Loucy (cell line): Measurements from ENCODE around the gene RABGGTA.

Experiments used
- H2AFZ ChIP-seq: fragments of 200-600 bp; sonication (generic); 2 replicates; pipeline ENCODE4 v1.6.0; 2016; ENCODE audit warnings: antibody characterized with exemption, mild to moderate bottlenecking, low read length, moderate library complexity
- H3F3A ChIP-seq: fragments of 200-600 bp; 2 replicates; pipeline ENCODE4 v1.6.0; 2016; ENCODE audit warnings: antibody characterized with exemption, low read depth, mild to moderate bottlenecking
- H3K27me3 ChIP-seq: fragments of 200-600 bp; sonication (generic); 2 replicates; pipeline ENCODE4 v1.6.1; 2014; ENCODE audit warnings: low read length, mild to moderate bottlenecking; ENCODE audit not compliant: insufficient read depth, poor library complexity, severe bottlenecking
- H3K36me3 ChIP-seq: fragments of 200-600 bp; sonication (generic); 2 replicates; pipeline ENCODE4 v1.6.1; 2016; ENCODE audit warnings: low read length; ENCODE audit not compliant: insufficient read depth
- H3K4me1 ChIP-seq: fragments of 200-600 bp; sonication (generic); 2 replicates; pipeline ENCODE4 v1.5.1; 2014; ENCODE audit warnings: low read length, mild to moderate bottlenecking; ENCODE audit not compliant: insufficient read depth, poor library complexity, severe bottlenecking
- H3K4me2 ChIP-seq: fragments of 200-600 bp; sonication (generic); 2 replicates; pipeline ENCODE4 v1.6.0; 2014; ENCODE audit warnings: antibody characterized with exemption, low read length, low read depth, mild to moderate bottlenecking; ENCODE audit not compliant: poor library complexity, severe bottlenecking
- H3K4me3 ChIP-seq: fragments of 200-600 bp; sonication (generic); 2 replicates; pipeline ENCODE4 v1.5.1; 2014; ENCODE audit warnings: low read length, mild to moderate bottlenecking, mixed read lengths; ENCODE audit not compliant: poor library complexity, severe bottlenecking
- H3K79me2 ChIP-seq: fragments of 200-600 bp; sonication (generic); 2 replicates; pipeline ENCODE4 v1.6.1; 2014; ENCODE audit warnings: low read length; ENCODE audit not compliant: insufficient read depth
- H3K9ac ChIP-seq: fragments of 200-600 bp; sonication (generic); 2 replicates; pipeline ENCODE4 v1.6.0; 2014; ENCODE audit warnings: mild to moderate bottlenecking, low read depth, low read length, moderate library complexity; ENCODE audit not compliant: poor library complexity, severe bottlenecking
- H3K9me2 ChIP-seq: fragments of 200-600 bp; sonication (generic); replicated peaks from 2 replicates; pipeline ENCODE4 v1.6.1; 2016; ENCODE audit warnings: low read depth, low read length, mixed read lengths
- H3K9me3 ChIP-seq: fragments of 200-600 bp; sonication (generic); 2 replicates; pipeline ENCODE4 v1.6.1; 2014; ENCODE audit warnings: mild to moderate bottlenecking, antibody characterized with exemption, low read length, low read depth; ENCODE audit not compliant: insufficient read depth
- H4K20me1 ChIP-seq: fragments of 200-600 bp; sonication (generic); 2 replicates; pipeline ENCODE4 v1.6.0; 2014; ENCODE audit warnings: antibody characterized with exemption, low read length, mild to moderate bottlenecking; ENCODE audit not compliant: insufficient read depth, poor library complexity, severe bottlenecking
- CTCF ChIP-seq: fragments of 200-600 bp; sonication (generic); conservative IDR thresholded peaks from 2 replicates; pipeline ENCODE4 v1.5.1; 2014; ENCODE audit warnings: mild to moderate bottlenecking, antibody characterized with exemption, low read length
- EZH2phosphoT487 ChIP-seq: fragments of 200-600 bp; IDR thresholded peaks from 2 replicates; pipeline ENCODE4 v1.6.1; 2018; ENCODE audit warnings: antibody characterized with exemption, mild to moderate bottlenecking, moderate library complexity, borderline replicate concordance

Gene RABGGTA

GRCh38 chr14:24269910-24270536, 1.4 kb downstream of the RABGGTA start:
- no peaks in the 10 kb centered on the region for H3K36me3 ChIP-seq
- TF ChIP-seq CTCF (no peak), EZH2phosphoT487 (no peak)
- peaks cover 14% of the 10 kb centered on the region; the same call in 1 of the 2 replicates for H3K79me2 ChIP-seq
- H3K4me3 ChIP-seq, result peak overlapping the region; percentile 84
- peak overlapping the region; percentile 97 for H3K4me2 ChIP-seq
- H3F3A ChIP-seq, result no peaks in the 10 kb centered on the region
- H3K9ac ChIP-seq, result peak overlapping the region; percentile 92
- no peaks in the 10 kb centered on the region for H3K27me3 ChIP-seq
- H4K20me1 ChIP-seq, result no peaks in the 10 kb centered on the region
- no peak overlapping the region for H2AFZ ChIP-seq
- no peaks in the 10 kb centered on the region for H3K9me3 ChIP-seq
- no peaks in the 10 kb centered on the region for H3K9me2 ChIP-seq
- H3K4me1 ChIP-seq, result peaks cover 14% of the 10 kb centered on the region

DNA sequence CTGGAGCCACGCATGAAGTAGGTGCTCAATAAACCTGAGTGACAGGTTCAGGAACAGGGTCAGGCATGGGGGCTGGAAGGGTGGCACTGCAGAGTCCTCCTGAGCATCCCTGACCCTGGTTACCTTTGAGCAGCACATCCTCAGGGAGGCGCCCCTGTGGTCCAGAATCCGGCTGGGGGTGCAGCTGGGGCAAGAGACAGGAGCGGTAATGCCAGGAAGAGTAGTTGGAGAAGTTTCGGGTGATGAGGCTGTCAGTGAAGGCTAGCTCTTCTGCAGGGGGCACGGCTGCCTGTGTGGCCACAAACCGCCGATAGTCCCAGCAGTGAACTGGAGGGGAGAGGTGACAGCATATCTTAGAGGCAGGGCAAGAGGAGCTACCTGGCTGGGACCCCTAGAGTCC, 2.0 kb downstream of the RABGGTA start:
- H4K20me1 ChIP-seq, result no peaks in the 10 kb centered on the region
- TF ChIP-seq EZH2phosphoT487 (no peak), CTCF (no peak)
- no peaks in the 10 kb centered on the region for H3K27me3 ChIP-seq

DNA sequence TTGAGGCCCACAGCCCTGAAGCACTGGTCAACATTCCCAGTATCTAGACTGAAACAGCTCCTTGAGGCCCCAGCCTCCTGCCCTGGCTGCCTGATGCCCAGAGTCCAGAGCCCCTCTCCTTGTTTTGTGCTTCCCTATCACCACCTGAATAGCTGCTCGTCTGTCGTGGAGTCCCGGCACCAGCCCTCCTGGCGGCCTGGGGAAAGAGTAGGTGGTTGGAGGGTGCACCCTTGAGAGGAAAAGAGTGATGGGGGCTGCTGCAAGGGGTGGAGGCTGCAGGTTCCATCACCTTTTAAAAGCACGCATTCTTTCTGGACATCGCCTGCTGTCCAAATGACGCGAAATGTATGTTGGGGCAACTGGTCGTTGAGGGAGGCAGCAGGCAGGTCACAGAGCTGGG, 3.2 kb downstream of the RABGGTA start:
- Histone ChIP-seq H3K9ac (no peak overlapping the region), H3F3A (no peaks in the 10 kb centered on the region), H3K4me2 (no peak overlapping the region), H3K79me2 (peaks cover 14% of the 10 kb centered on the region; the same call in 1 of the 2 replicates), H3K36me3 (no peaks in the 10 kb centered on the region), H3K4me3 (no peak overlapping the region), H3K9me2 (no peaks in the 10 kb centered on the region), H2AFZ (no peak overlapping the region), H3K27me3 (no peaks in the 10 kb centered on the region), H4K20me1 (no peaks in the 10 kb centered on the region), H3K9me3 (no peaks in the 10 kb centered on the region), H3K4me1 (peaks cover 14% of the 10 kb centered on the region)
- no peak for TF ChIP-seq EZH2phosphoT487
- TF ChIP-seq CTCF, result no peak

More for the DNA sequence above, 2.0 kb downstream of the RABGGTA start:
- H3K79me2 ChIP-seq, result peaks cover 14% of the 10 kb centered on the region; the same call in 1 of the 2 replicates
- no peaks in the 10 kb centered on the region for H3F3A ChIP-seq
- H3K9me3 ChIP-seq, result no peaks in the 10 kb centered on the region
- no peak overlapping the region for H3K4me3 ChIP-seq
- H3K9ac ChIP-seq, result no peak overlapping the region
- H2AFZ ChIP-seq, result no peak overlapping the region
- H3K4me2 ChIP-seq, result no peak overlapping the region
- H3K4me1 ChIP-seq, result peaks cover 14% of the 10 kb centered on the region
- H3K9me2 ChIP-seq, result no peaks in the 10 kb centered on the region
- H3K36me3 ChIP-seq, result no peaks in the 10 kb centered on the region
